Transverse colon (tissue), 4 donors: ENCODE data around the gene HPCAL1.

ENCODE experiments used
- POLR2A ChIP-seq: fragments of 450-650 bp; IDR thresholded peaks from one replicate; pipeline ENCODE4 v1.6.1; 2016; ENCODE audit warnings: antibody characterized with exemption, mild to moderate bottlenecking, moderate library complexity
- POLR2AphosphoS5 ChIP-seq, 3 donors: sonication (generic); formaldehyde crosslinking; IDR thresholded peaks; one replicate each; pipeline ENCODE4 v1.6.1; 2016; ENCODE audit warnings: antibody characterized with exemption in 3 of 3
- TF ChIP-seq, protein P1 (sequence below), 5 experiments: fragments of 200-600 bp in 3 of 5; fragments of 450-650 bp in 2 of 5; sonication (generic) in 3 of 5; IDR thresholded peaks; 1 replicate in 2 of 5; 2 replicates in 3 of 5; pipeline ENCODE4 v1.5.1; 2016 to 2017; ENCODE audit warnings: antibody characterized with exemption in 5 of 5, inconsistent platforms in 3 of 5, mild to moderate bottlenecking in 2 of 5, moderate library complexity in 1 of 5

- TF ChIP-seq POLR2A: no peak
- no peak for TF ChIP-seq POLR2AphosphoS5 (IDR thresholded peaks at IDR 0.05)
- TF ChIP-seq, protein P1, sequence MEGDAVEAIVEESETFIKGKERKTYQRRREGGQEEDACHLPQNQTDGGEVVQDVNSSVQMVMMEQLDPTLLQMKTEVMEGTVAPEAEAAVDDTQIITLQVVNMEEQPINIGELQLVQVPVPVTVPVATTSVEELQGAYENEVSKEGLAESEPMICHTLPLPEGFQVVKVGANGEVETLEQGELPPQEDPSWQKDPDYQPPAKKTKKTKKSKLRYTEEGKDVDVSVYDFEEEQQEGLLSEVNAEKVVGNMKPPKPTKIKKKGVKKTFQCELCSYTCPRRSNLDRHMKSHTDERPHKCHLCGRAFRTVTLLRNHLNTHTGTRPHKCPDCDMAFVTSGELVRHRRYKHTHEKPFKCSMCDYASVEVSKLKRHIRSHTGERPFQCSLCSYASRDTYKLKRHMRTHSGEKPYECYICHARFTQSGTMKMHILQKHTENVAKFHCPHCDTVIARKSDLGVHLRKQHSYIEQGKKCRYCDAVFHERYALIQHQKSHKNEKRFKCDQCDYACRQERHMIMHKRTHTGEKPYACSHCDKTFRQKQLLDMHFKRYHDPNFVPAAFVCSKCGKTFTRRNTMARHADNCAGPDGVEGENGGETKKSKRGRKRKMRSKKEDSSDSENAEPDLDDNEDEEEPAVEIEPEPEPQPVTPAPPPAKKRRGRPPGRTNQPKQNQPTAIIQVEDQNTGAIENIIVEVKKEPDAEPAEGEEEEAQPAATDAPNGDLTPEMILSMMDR (IDR thresholded peaks at IDR 0.05): no peak
Observed at GRCh38 chr2:10359246-10359645, 56.5 kb downstream of the HPCAL1 start.
